Astrocyte (in vitro differentiated cells and primary cell): ENCODE measurements around the gene DDIT4. TPM values are rescaled to one million over a fixed set of nuclear protein-coding genes. Genes with fewer than 3 reads are reported as not detected.

Source experiments
- DNase-seq: peaks from one replicate; pipeline ENCODE4 v3.0.0-alpha.2; 2010; ENCODE audit warnings: low read depth
- FAIRE-seq: peaks from 2 replicates; lab custom pipeline; 2011; peaks lifted over from hg19 to GRCh38; lab: Jason Lieb, UNC
- H2AFZ ChIP-seq: 2 replicates; pipeline ENCODE4 v1.6.0; 2012; ENCODE audit warnings: low read depth, low read length, inconsistent platforms
- H3K27ac ChIP-seq: 2 replicates; pipeline ENCODE4 v1.5.1; 2011; ENCODE audit warnings: low read depth, low read length, inconsistent platforms
- H3K27me3 ChIP-seq: 2 replicates; pipeline ENCODE4 v1.6.0; 2011; ENCODE audit warnings: low read length, inconsistent platforms; ENCODE audit not compliant: insufficient read depth
- H3K36me3 ChIP-seq: 2 replicates; pipeline ENCODE4 v1.5.1; 2011; ENCODE audit warnings: low read length, inconsistent platforms; ENCODE audit not compliant: insufficient read depth
- H3K4me1 ChIP-seq: 2 replicates; pipeline ENCODE4 v1.5.1; 2011; ENCODE audit warnings: low read length, inconsistent platforms; ENCODE audit not compliant: insufficient read depth
- H3K4me2 ChIP-seq: 2 replicates; pipeline ENCODE4 v1.6.0; 2012; ENCODE audit warnings: low read length, inconsistent platforms
- H3K4me3 ChIP-seq: 2 replicates; pipeline ENCODE4 v1.5.1; 2011; ENCODE audit warnings: low read depth, mild to moderate bottlenecking, low read length, inconsistent platforms; ENCODE audit not compliant: insufficient read depth
- H3K79me2 ChIP-seq: 2 replicates; pipeline ENCODE4 v1.6.0; 2012; ENCODE audit warnings: mild to moderate bottlenecking, low read length, inconsistent platforms; ENCODE audit not compliant: insufficient read depth
- H3K9ac ChIP-seq: 2 replicates; pipeline ENCODE4 v1.6.0; 2012; ENCODE audit warnings: mild to moderate bottlenecking, low read length, inconsistent platforms
- H3K9me3 ChIP-seq: 2 replicates; pipeline ENCODE4 v1.5.1; 2012; ENCODE audit warnings: low read depth, mild to moderate bottlenecking, low read length, inconsistent platforms; ENCODE audit not compliant: insufficient read depth
- H4K20me1 ChIP-seq: 2 replicates; pipeline ENCODE4 v1.6.0; 2012; ENCODE audit warnings: low read length, inconsistent platforms; ENCODE audit not compliant: insufficient read depth
- H3K27ac Mint-ChIP-seq: one replicate; pipeline ENCODE4 v1.8.0; 2021; ENCODE audit warnings: mild to moderate bottlenecking, mixed read lengths; ENCODE audit not compliant: unreplicated experiment
- H3K27me3 Mint-ChIP-seq: one replicate; pipeline ENCODE4 v1.8.0; 2021; ENCODE audit warnings: low read depth, mixed read lengths; ENCODE audit not compliant: unreplicated experiment
- H3K36me3 Mint-ChIP-seq: one replicate; pipeline ENCODE4 v1.8.0; 2021; ENCODE audit warnings: low read depth, mixed read lengths; ENCODE audit not compliant: unreplicated experiment
- H3K4me1 Mint-ChIP-seq: one replicate; pipeline ENCODE4 v1.8.0; 2021; ENCODE audit warnings: low read depth, mixed read lengths; ENCODE audit not compliant: unreplicated experiment
- H3K4me3 Mint-ChIP-seq: one replicate; pipeline ENCODE4 v1.8.0; 2021; ENCODE audit warnings: mild to moderate bottlenecking, moderate library complexity, mixed read lengths; ENCODE audit not compliant: unreplicated experiment
- H3K9me3 Mint-ChIP-seq: one replicate; pipeline ENCODE4 v1.8.0; 2021; ENCODE audit warnings: mild to moderate bottlenecking, mixed read lengths; ENCODE audit not compliant: unreplicated experiment
- CTCF ChIP-seq: IDR thresholded peaks from 2 replicates; pipeline ENCODE4 v1.5.1; 2011; ENCODE audit warnings: low read depth, mild to moderate bottlenecking, inconsistent platforms, low read length, moderate library complexity; ENCODE audit not compliant: insufficient read depth
- EZH2 ChIP-seq: IDR thresholded peaks from 2 replicates; pipeline ENCODE4 v1.6.1; 2012; ENCODE audit warnings: mild to moderate bottlenecking, low read length, inconsistent platforms; ENCODE audit not compliant: insufficient read depth
- total RNA-seq: library from RNA; stranded (reverse); gene quantifications from 2 replicates; pipeline ENCODE4 v1.2.1, GENCODE V29; 2021

The DDIT4 gene
- total RNA-seq, 1 donor from 2014 or later: 244 TPM

- no peak overlapping the region for H3K27ac ChIP-seq
- FAIRE-seq: no peak
Measured at GRCh38 chr10:72323771-72324191, 50.1 kb downstream of the DDIT4 start.

More at GRCh38 chr10:72323771-72324191, 50.1 kb downstream of the DDIT4 start:
- H3K27me3 Mint-ChIP-seq: no peaks in the 10 kb centered on the region
- no peaks in the 10 kb centered on the region for H3K27me3 ChIP-seq
- H3K9ac ChIP-seq: no peak overlapping the region
- H3K36me3 Mint-ChIP-seq: no peaks in the 10 kb centered on the region
- H3K36me3 ChIP-seq: no peaks in the 10 kb centered on the region
- no peak overlapping the region for H3K4me3 ChIP-seq
- peaks cover 45% of the 10 kb centered on the region for H3K4me1 ChIP-seq
- H3K4me3 Mint-ChIP-seq: no peak overlapping the region
- H4K20me1 ChIP-seq: no peaks in the 10 kb centered on the region
- DNase-seq: no peak
- no peak overlapping the region for H3K27ac Mint-ChIP-seq
- peaks cover 23% of the 10 kb centered on the region for H3K4me1 Mint-ChIP-seq
- H2AFZ ChIP-seq: no peak overlapping the region
- H3K4me2 ChIP-seq: no peak overlapping the region
- no peaks in the 10 kb centered on the region for H3K9me3 Mint-ChIP-seq
- no peaks in the 10 kb centered on the region for H3K79me2 ChIP-seq
- no peak for TF ChIP-seq EZH2
- TF ChIP-seq CTCF: no peak
- no peaks in the 10 kb centered on the region for H3K9me3 ChIP-seq

Other genes starting within 250 kb of the DDIT4 start
- gene SPOCK2, start 185.4 kb upstream of the DDIT4 start, total RNA-seq: 0.89 and 1.4 TPM in 2 replicates
- gene ANAPC16, start 57.9 kb upstream of the DDIT4 start, total RNA-seq: 44.2 and 47.3 TPM in 2 replicates
- gene ASCC1, start 57.6 kb upstream of the DDIT4 start, total RNA-seq: 32.5 and 33.9 TPM in 2 replicates
- gene DNAJB12, start 81.0 kb downstream of the DDIT4 start, total RNA-seq: 24.3 and 24.8 TPM in 2 replicates